A673 (cell line): ENCODE data around the gene HMGB2. TPM values are rescaled to one million over a fixed set of nuclear protein-coding genes. Genes with fewer than 3 reads are reported as not detected.

Source experiments
- BruUV-seq: library from RNA; stranded (reverse); fragments of 400-500 nt; replicated peaks from 2 replicates; lab custom pipeline; 2021; lab: Mats Ljungman, UMichigan
- CTCF ChIA-PET: fragments of 300-600 bp; sonication (Branson Sonifier 250); formaldehyde crosslinking; loops from one replicate; lab custom pipeline; 2022; ENCODE audit warnings: antibody characterized with exemption; lab: Charles Lee
- POLR2A ChIA-PET: fragments of 300-600 bp; sonication (Branson Sonifier 250); formaldehyde crosslinking; loops from one replicate; lab custom pipeline; 2022; ENCODE audit warnings: antibody characterized with exemption; ENCODE audit not compliant: low non-redundant PET; lab: Charles Lee
- DNase-seq: peaks from one replicate; pipeline ENCODE4 v3.0.0-alpha.2; 2015; ENCODE audit warnings: low spot score
- H3K27ac ChIP-seq: fragments of 200-600 bp; sonication (generic); 2 replicates; pipeline ENCODE4 v1.5.1; 2016; ENCODE audit warnings: mixed run types, low read depth, mild to moderate bottlenecking, mixed read lengths, antibody characterized with exemption, low read length; ENCODE audit not compliant: poor library complexity, severe bottlenecking
- H3K27me3 ChIP-seq: fragments of 200-600 bp; sonication (generic); replicated peaks from 2 replicates; pipeline ENCODE4 v1.6.1; 2017; ENCODE audit warnings: mixed run types, low read depth, mild to moderate bottlenecking, mixed read lengths, antibody characterized with exemption, low read length; ENCODE audit not compliant: insufficient read depth, poor library complexity
- H3K36me3 ChIP-seq: fragments of 200-600 bp; sonication (generic); 2 replicates; pipeline ENCODE4 v1.6.1; 2016; ENCODE audit warnings: mixed run types, mild to moderate bottlenecking, mixed read lengths, antibody characterized with exemption, low read length; ENCODE audit not compliant: insufficient read depth, poor library complexity, severe bottlenecking
- H3K4me1 ChIP-seq: fragments of 200-600 bp; sonication (generic); 2 replicates; pipeline ENCODE4 v1.6.1; 2017; ENCODE audit warnings: mixed run types, mild to moderate bottlenecking, mixed read lengths, antibody characterized with exemption, low read length; ENCODE audit not compliant: insufficient read depth, poor library complexity, severe bottlenecking
- H3K4me3 ChIP-seq: fragments of 200-600 bp; sonication (generic); 2 replicates; pipeline ENCODE4 v1.5.1; 2016; ENCODE audit warnings: low read depth, mixed run types, mild to moderate bottlenecking, mixed read lengths, low read length; ENCODE audit not compliant: poor library complexity, severe bottlenecking
- H3K9me3 ChIP-seq: fragments of 200-600 bp; sonication (generic); 2 replicates; pipeline ENCODE4 v1.6.1; 2016; ENCODE audit warnings: mixed run types, low read depth, mild to moderate bottlenecking, mixed read lengths, antibody characterized with exemption, low read length; ENCODE audit not compliant: poor library complexity, severe bottlenecking
- CTCF ChIP-seq: fragments of 300-800, 200-600 bp; sonication (generic); conservative IDR thresholded peaks from 2 replicates; pipeline ENCODE4 v1.5.1; 2017; ENCODE audit warnings: low read depth, mild to moderate bottlenecking, antibody characterized with exemption, low read length, moderate library complexity, mixed read lengths
- EZH2 ChIP-seq: fragments of 200-600 bp; sonication (generic); IDR thresholded peaks from 2 replicates; pipeline ENCODE4 v1.6.1; 2017; ENCODE audit warnings: borderline replicate concordance, low read depth, mild to moderate bottlenecking, mixed read lengths, antibody characterized with exemption, low read length; ENCODE audit not compliant: poor library complexity, severe bottlenecking
- intact Hi-C: fragments of 100-400 bp; cut with micrococcal nuclease; formaldehyde crosslinking; loops from one replicate; pipeline ENCODE4 v1.10.0; 2022; ENCODE audit not compliant: unreplicated experiment
- total RNA-seq: library from RNA; stranded (reverse); gene quantifications from 2 replicates; pipeline ENCODE4 v1.2.3, GENCODE V29; 2021

HMGB2 gene
- total RNA-seq, 1 experiment from 2014 or later = 392 TPM

DNA sequence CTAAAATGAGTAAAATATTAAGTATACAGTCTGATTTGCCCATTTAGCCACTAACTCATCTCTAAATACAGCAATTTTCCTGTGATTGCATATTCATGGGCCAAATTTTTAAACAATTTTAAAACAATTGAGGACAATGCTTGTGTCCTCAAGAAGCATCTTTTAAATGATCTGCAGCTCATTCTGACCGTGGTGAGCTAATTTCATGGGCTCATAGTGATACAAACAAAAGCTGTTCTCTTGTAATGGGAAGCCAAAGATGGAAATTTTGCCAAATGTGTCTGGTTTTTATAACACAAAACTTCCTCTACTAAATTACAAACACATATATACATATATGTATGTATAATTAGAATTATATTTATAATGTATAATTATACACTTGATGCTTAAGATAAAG is 39.7 kb downstream of the HMGB2 start:
- no peak overlapping the region for H3K27ac ChIP-seq
- H3K27me3 ChIP-seq = no peaks in the 10 kb centered on the region
- TF ChIP-seq CTCF (no peak), EZH2 (no peak)
- DNase-seq = no peak
- ChIA-PET CTCF (no interaction called here), POLR2A (no interaction called here)
- H3K9me3 ChIP-seq = no peaks in the 10 kb centered on the region
- H3K4me1 ChIP-seq = no peaks in the 10 kb centered on the region
- BruUV-seq = no TSS peak
- intact Hi-C loops = no loop called here
- H3K4me3 ChIP-seq = no peak overlapping the region
- H3K36me3 ChIP-seq = no peaks in the 10 kb centered on the region

DNA sequence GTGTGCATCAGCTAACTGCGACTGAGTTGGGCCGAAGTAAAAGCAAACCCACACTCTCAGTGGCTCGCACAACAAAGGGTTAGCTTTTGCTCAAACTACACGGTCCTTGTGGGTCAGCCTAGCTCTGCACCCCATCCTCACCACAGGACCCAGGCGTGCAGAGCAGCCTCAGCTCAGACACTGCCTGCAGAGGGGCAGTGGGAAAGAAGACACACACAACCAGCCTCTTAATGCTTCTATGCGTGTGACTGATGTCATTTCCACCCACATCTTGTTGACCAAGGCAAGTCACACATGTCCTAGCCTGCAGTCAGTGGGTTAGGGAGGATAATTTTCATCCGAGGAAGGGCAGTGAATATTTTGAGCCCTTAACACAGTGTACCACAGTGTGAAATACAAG is 40.5 kb downstream of the HMGB2 start:
- no peak for TF ChIP-seq EZH2
- TF ChIP-seq CTCF = no peak
- no peaks in the 10 kb centered on the region for H3K4me1 ChIP-seq
- no peak overlapping the region for H3K4me3 ChIP-seq
- no peak for DNase-seq
- H3K9me3 ChIP-seq = no peaks in the 10 kb centered on the region
- CTCF ChIA-PET = interaction anchor here (3.1 kb wide), 1 partner anchor 8 kb away, joined by 19 read pairs; no protein-coding TSS in a partner anchor
- no peak overlapping the region for H3K27ac ChIP-seq
- POLR2A ChIA-PET = interaction anchor here (0.6 kb wide), 1 partner anchor 254 kb away, joined by 3 read pairs; no protein-coding TSS in a partner anchor
- H3K27me3 ChIP-seq = no peaks in the 10 kb centered on the region
- intact Hi-C loops = no loop called here
- no TSS peak for BruUV-seq
- no peaks in the 10 kb centered on the region for H3K36me3 ChIP-seq

GRCh38 chr4:173291899-173292298 is 42.3 kb downstream of the HMGB2 start:
- POLR2A ChIA-PET = interaction anchor here (0.7 kb wide), 1 partner anchor 309 kb away, joined by 3 read pairs; no protein-coding TSS in a partner anchor
- DNase-seq = no peak
- Histone ChIP-seq H3K9me3 (peaks cover 9% of the 10 kb centered on the region), H3K4me1 (no peaks in the 10 kb centered on the region), H3K27me3 (no peaks in the 10 kb centered on the region), H3K4me3 (no peak overlapping the region), H3K36me3 (no peaks in the 10 kb centered on the region), H3K27ac (no peak overlapping the region)
- CTCF ChIA-PET = interaction anchor here (0.6 to 3.1 kb wide), 3 partner anchors 9 to 165 kb away, joined by 3 to 19 read pairs (median 4); no protein-coding TSS in a partner anchor
- intact Hi-C loops = no loop called here
- TF ChIP-seq CTCF = no peak
- no peak for TF ChIP-seq EZH2
- BruUV-seq = no TSS peak
